Fibroblast of mammary gland (primary cell): Measurements from ENCODE around the gene SYNRG.
A peak's percentile ranks its signal among the peaks of the same experiment; 100 is the strongest.

Experiments
- DNase-seq: peaks from one replicate; pipeline ENCODE4 v3.0.0-alpha.2; 2010; ENCODE audit warnings: low read depth
- H3K4me3 ChIP-seq: 2 replicates; pipeline ENCODE4 v1.5.1; 2011; ENCODE audit warnings: low read depth, mild to moderate bottlenecking, low read length, moderate library complexity; ENCODE audit not compliant: control insufficient read depth
- CTCF ChIP-seq: conservative IDR thresholded peaks from 2 replicates; pipeline ENCODE4 v1.5.1; 2011; ENCODE audit warnings: low read depth, low read length, inconsistent platforms; ENCODE audit not compliant: control insufficient read depth, insufficient read depth

SYNRG gene

GRCh38 chr17:37480427-37480826 is 128.8 kb downstream of the SYNRG start:
- no peak overlapping the region for H3K4me3 ChIP-seq
- no peak for DNase-seq
- no peak for TF ChIP-seq CTCF

GRCh38 chr17:37479025-37479424 is 130.2 kb downstream of the SYNRG start:
- no peak for TF ChIP-seq CTCF
- no peak for DNase-seq
- H3K4me3 ChIP-seq, result no peak overlapping the region

- peak; percentile 89 for DNase-seq
- no peak for TF ChIP-seq CTCF
- no peak overlapping the region for H3K4me3 ChIP-seq
These were observed 131.0 kb downstream of the SYNRG start for GRCh38 chr17:37478187-37478586.

- DNase-seq, result peak; percentile 82
- no peak for TF ChIP-seq CTCF
- no peak overlapping the region for H3K4me3 ChIP-seq
These were observed 132.6 kb downstream of the SYNRG start for GRCh38 chr17:37476431-37477120.

GRCh38 chr17:37475731-37476420 is 133.3 kb downstream of the SYNRG start:
- no peak overlapping the region for H3K4me3 ChIP-seq
- DNase-seq, result no peak
- no peak for TF ChIP-seq CTCF

GRCh38 chr17:37470181-37470580 is 139.0 kb downstream of the SYNRG start:
- no peak for DNase-seq
- TF ChIP-seq CTCF, result no peak
- H3K4me3 ChIP-seq, result no peak overlapping the region
